GM19193 (cell line): ENCODE measurements around the gene TARBP1.

Experiments
- POLR2A ChIP-seq: IDR thresholded peaks from 4 replicates; pipeline ENCODE4 v1.6.1; 2011; ENCODE audit not compliant: insufficient read depth, insufficient read length; ENCODE audit errors: extremely low read depth

The TARBP1 gene

GRCh38 chr1:234362558-234362957, 116.4 kb downstream of the TARBP1 start:
- TF ChIP-seq POLR2A: no peak

GRCh38 chr1:234361102-234361603, 117.8 kb downstream of the TARBP1 start:
- TF ChIP-seq POLR2A: no peak

GRCh38 chr1:234357831-234358230, 121.1 kb downstream of the TARBP1 start:
- TF ChIP-seq POLR2A: no peak

- TF ChIP-seq POLR2A: peak; percentile 78
These were observed 122.2 kb downstream of the TARBP1 start for GRCh38 chr1:234356615-234357269.

GRCh38 chr1:234355782-234356510, 123.0 kb downstream of the TARBP1 start:
- TF ChIP-seq POLR2A: no peak

- no peak for TF ChIP-seq POLR2A
These were observed 130.0 kb downstream of the TARBP1 start for GRCh38 chr1:234348964-234349363.

- no peak for TF ChIP-seq POLR2A
These were observed 133.7 kb downstream of the TARBP1 start for GRCh38 chr1:234345237-234345636.

- no peak for TF ChIP-seq POLR2A
These were observed 136.2 kb downstream of the TARBP1 start for GRCh38 chr1:234342774-234343173.
